ENCODE results near the gene CCDC27. TPM values are rescaled to one million over a fixed set of nuclear protein-coding genes. Genes with fewer than 3 reads are reported as not detected.
A peak's percentile ranks its signal among the peaks of the same experiment; 100 is the strongest.

CCDC27 gene
- total and polyA plus RNA-seq, 2 of the 13 experiments (the other 11 are each of a cell fraction or from before 2014, with no cell fraction given): not detected

- TF ChIP-seq ZNF646 (CRISPR knock-in tag; IDR thresholded peaks at IDR 0.05) (no peak), GATAD1 (CRISPR knock-in tag; IDR thresholded peaks at IDR 0.05) (no peak), XBP1 (CRISPR knock-in tag; IDR thresholded peaks at IDR 0.05) (no peak), POGZ (CRISPR knock-in tag; IDR thresholded peaks at IDR 0.05) (no peak), JUN (CRISPR knock-in tag; IDR thresholded peaks at IDR 0.05) (no peak), ZNF530 (CRISPR knock-in tag; IDR thresholded peaks at IDR 0.05; ENCODE audit: low read depth) (no peak), ZNF460 (CRISPR knock-in tag; IDR thresholded peaks at IDR 0.05; ENCODE audit: borderline replicate concordance) (no peak), KMT2A (CRISPR knock-in tag; IDR thresholded peaks at IDR 0.05) (no peak), ZBTB26 (CRISPR knock-in tag; IDR thresholded peaks at IDR 0.05; ENCODE audit: borderline replicate concordance) (no peak), CEBPZ (IDR thresholded peaks at IDR 0.05; ENCODE audit: low read length) (no peak), MAFF (IDR thresholded peaks at IDR 0.05; ENCODE audit: low read depth, low read length) (no peak), KLF13 (CRISPR knock-in tag; IDR thresholded peaks at IDR 0.05) (no peak), POLR2A (IDR thresholded peaks at IDR 0.05; ENCODE audit: insufficient read depth in 1 of 2, low read depth in 2 of 2, low read length in 2 of 2) (peak in 1 of 2 experiments; percentile 40; a peak in 1 of 4 replicates), ZNF761 (CRISPR knock-in tag; conservative IDR thresholded peaks at IDR 0.05) (no peak), MTA3 (CRISPR knock-in tag; IDR thresholded peaks at IDR 0.05) (no peak), MTF1 (CRISPR knock-in tag; IDR thresholded peaks at IDR 0.05) (no peak), YEATS2 (CRISPR knock-in tag; IDR thresholded peaks at IDR 0.05; ENCODE audit: borderline replicate concordance) (no peak), REXO4 (CRISPR knock-in tag; IDR thresholded peaks at IDR 0.05; ENCODE audit: borderline replicate concordance) (no peak), ZNF383 (CRISPR knock-in tag; IDR thresholded peaks at IDR 0.05; ENCODE audit: borderline replicate concordance) (no peak), NFRKB (IDR thresholded peaks at IDR 0.05) (no peak)
Observed at GRCh38 chr1:3773572-3774275, 21.5 kb downstream of the CCDC27 start (continued).
